Gastrocnemius medialis (tissue), 4 donors: ENCODE measurements around the gene THAP7. TPM values are rescaled to one million over a fixed set of nuclear protein-coding genes. Genes with fewer than 3 reads are reported as not detected.

Experiments
- ATAC-seq, 2 donors: fragments of 150-250 bp; one replicate each; pipeline ENCODE4 v1.9.1; 2016
- DNase-seq, 2 donors: peaks; one replicate each; pipeline ENCODE4 v3.0.0-alpha.2; 2019
- H3K27ac ChIP-seq, 4 donors: fragments of 200-600 bp; sonication (generic); 1 replicate in 1 of 4; 2 replicates in 3 of 4; pipeline ENCODE4 v1.5.1; 2016 to 2018; ENCODE audit warnings: mild to moderate bottlenecking in 2 of 4, moderate library complexity in 1 of 4
- H3K27me3 ChIP-seq, 3 donors: fragments of 200-600 bp; sonication (generic) in 2 of 3; 1 replicate in 1 of 3; 2 replicates in 2 of 3; pipeline versions ENCODE4 v1.5.1 to v1.6.0; 2016 to 2019; ENCODE audit warnings: mild to moderate bottlenecking in 1 of 3, moderate library complexity in 1 of 3
- H3K36me3 ChIP-seq, 2 donors: fragments of 200-600 bp; sonication (generic) in 1 of 2; one replicate each; pipeline ENCODE4 v1.5.1; 2017 to 2018
- H3K4me1 ChIP-seq, 2 donors: fragments of 200-600 bp; sonication (generic) in 1 of 2; one replicate each; pipeline ENCODE4 v1.5.1; 2016 to 2017; ENCODE audit warnings: mild to moderate bottlenecking in 2 of 2
- H3K4me3 ChIP-seq, 4 donors: fragments of 200-600 bp; sonication (generic) in 3 of 4; 1 replicate in 1 of 4; 2 replicates in 3 of 4; pipeline ENCODE4 v1.5.1; 2016 to 2019; ENCODE audit warnings: mild to moderate bottlenecking in 2 of 4
- H3K9me3 ChIP-seq, 3 donors: fragments of 200-600 bp; sonication (generic) in 2 of 3; 1 replicate in 1 of 3; 2 replicates in 2 of 3; pipeline ENCODE4 v1.5.1; 2016 to 2019
- POLR2A ChIP-seq, 2 donors: fragments of 450-650 bp; IDR thresholded peaks; one replicate each; pipeline ENCODE4 v1.6.1; 2017; ENCODE audit warnings: antibody characterized with exemption in 2 of 2, mild to moderate bottlenecking in 2 of 2, moderate library complexity in 2 of 2
- in situ Hi-C, 4 donors: fragments of 200-750 bp; cut with MboI; loops; one replicate each; pipeline versions ENCODE4 v1.15.0 to v1.8.0; 2017; ENCODE audit warnings: low sequenced_read_pairs in 4 of 4
- intact Hi-C: fragments of 100-400 bp; cut with DNase I; formaldehyde crosslinking; loops from one replicate; pipeline ENCODE4 v1.15.1; 2023; ENCODE audit warnings: low total_unique reads
- total RNA-seq, 4 donors: library from RNA; depleted of rRNA; stranded (reverse); fragments of >200 nt; gene quantifications; one replicate each; pipeline versions ENCODE4 v1.1.0 to v1.2.3, GENCODE V29; 2016
- TF ChIP-seq, protein P1 (sequence below), 5 experiments: fragments of 450-650 bp in 3 of 5; fragments of 200-600 bp in 2 of 5; sonication (generic) in 2 of 5; IDR thresholded peaks in 4 of 5; conservative IDR thresholded peaks in 1 of 5; 1 replicate in 4 of 5; 2 replicates in 1 of 5; pipeline ENCODE4 v1.5.1; 2016 to 2019; ENCODE audit warnings: antibody characterized with exemption in 5 of 5, mild to moderate bottlenecking in 3 of 5, moderate library complexity in 3 of 5

Gene THAP7
- total RNA-seq, 4 donors from 2014 or later, result 44.8 to 76.2 (median 61.7) TPM

- Histone ChIP-seq H3K9me3 (no peaks in the 10 kb centered on the region), H3K27ac (no peak overlapping the region), H3K4me3 (no peak overlapping the region), H3K36me3 (no peaks in the 10 kb centered on the region), H3K4me1 (peaks cover 23 to 33% of the 10 kb centered on the region in 2 donors), H3K27me3 (no peaks in the 10 kb centered on the region)
- in situ Hi-C loops (no loop called here), intact Hi-C loops (no loop called here)
- ATAC-seq, result no peak
- TF ChIP-seq, protein P1, sequence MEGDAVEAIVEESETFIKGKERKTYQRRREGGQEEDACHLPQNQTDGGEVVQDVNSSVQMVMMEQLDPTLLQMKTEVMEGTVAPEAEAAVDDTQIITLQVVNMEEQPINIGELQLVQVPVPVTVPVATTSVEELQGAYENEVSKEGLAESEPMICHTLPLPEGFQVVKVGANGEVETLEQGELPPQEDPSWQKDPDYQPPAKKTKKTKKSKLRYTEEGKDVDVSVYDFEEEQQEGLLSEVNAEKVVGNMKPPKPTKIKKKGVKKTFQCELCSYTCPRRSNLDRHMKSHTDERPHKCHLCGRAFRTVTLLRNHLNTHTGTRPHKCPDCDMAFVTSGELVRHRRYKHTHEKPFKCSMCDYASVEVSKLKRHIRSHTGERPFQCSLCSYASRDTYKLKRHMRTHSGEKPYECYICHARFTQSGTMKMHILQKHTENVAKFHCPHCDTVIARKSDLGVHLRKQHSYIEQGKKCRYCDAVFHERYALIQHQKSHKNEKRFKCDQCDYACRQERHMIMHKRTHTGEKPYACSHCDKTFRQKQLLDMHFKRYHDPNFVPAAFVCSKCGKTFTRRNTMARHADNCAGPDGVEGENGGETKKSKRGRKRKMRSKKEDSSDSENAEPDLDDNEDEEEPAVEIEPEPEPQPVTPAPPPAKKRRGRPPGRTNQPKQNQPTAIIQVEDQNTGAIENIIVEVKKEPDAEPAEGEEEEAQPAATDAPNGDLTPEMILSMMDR (IDR thresholded peaks at IDR 0.05 in 4 of 5, conservative IDR thresholded peaks at IDR 0.05 in 1 of 5), result no peak
- TF ChIP-seq POLR2A (IDR thresholded peaks at IDR 0.05), result no peak
- DNase-seq, result no peak
Observed at GRCh38 chr22:20978419-20978818, 23.5 kb downstream of the THAP7 start.

GRCh38 chr22:20977516-20978170 lies 24.3 kb downstream of the THAP7 start:
- Histone ChIP-seq H3K27ac (no peak overlapping the region), H3K27me3 (no peaks in the 10 kb centered on the region), H3K4me1 (peaks cover 17 to 26% of the 10 kb centered on the region in 2 donors), H3K36me3 (no peaks in the 10 kb centered on the region), H3K4me3 (no peak overlapping the region), H3K9me3 (no peaks in the 10 kb centered on the region)
- TF ChIP-seq POLR2A (IDR thresholded peaks at IDR 0.05), result no peak
- TF ChIP-seq, protein P1 (IDR thresholded peaks at IDR 0.05 in 4 of 5, conservative IDR thresholded peaks at IDR 0.05 in 1 of 5), result no peak
- no peak for ATAC-seq
- intact Hi-C loops (no loop called here), in situ Hi-C loops (no loop called here)
- DNase-seq, result no peak

DNA sequence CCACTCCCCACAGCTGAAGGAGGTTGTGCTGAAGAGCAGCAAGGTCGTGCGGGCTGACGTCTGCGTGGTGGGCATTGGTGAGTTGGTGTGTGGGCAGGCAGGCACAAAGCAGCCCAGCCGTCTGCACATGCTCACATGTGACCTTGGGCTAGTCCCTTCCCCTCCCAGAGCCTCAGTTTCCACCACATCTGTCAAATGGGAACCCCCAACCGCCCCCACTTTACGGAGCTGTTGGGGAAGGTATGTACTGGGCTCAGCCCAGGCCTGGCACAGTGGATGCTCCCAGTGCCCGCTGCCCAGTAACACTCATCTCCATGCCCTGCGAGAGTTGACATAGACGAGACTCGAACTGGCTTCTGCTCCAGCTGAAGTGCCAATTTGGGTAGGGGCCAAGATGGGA lies 24.9 kb downstream of the THAP7 start:
- peaks cover 17 to 22% of the 10 kb centered on the region in 2 donors for H3K4me1 ChIP-seq
- ATAC-seq (no peak), DNase-seq (no peak)
- in situ Hi-C loops (no loop called here), intact Hi-C loops (no loop called here)
- TF ChIP-seq, protein P1 (IDR thresholded peaks at IDR 0.05 in 4 of 5, conservative IDR thresholded peaks at IDR 0.05 in 1 of 5), result no peak
- no peak for TF ChIP-seq POLR2A (IDR thresholded peaks at IDR 0.05)
- no peaks in the 10 kb centered on the region for H3K9me3 ChIP-seq
- no peak overlapping the region for H3K4me3 ChIP-seq
- H3K27me3 ChIP-seq, result no peaks in the 10 kb centered on the region
- H3K36me3 ChIP-seq, result no peaks in the 10 kb centered on the region
- H3K27ac ChIP-seq, result no peak overlapping the region

DNA sequence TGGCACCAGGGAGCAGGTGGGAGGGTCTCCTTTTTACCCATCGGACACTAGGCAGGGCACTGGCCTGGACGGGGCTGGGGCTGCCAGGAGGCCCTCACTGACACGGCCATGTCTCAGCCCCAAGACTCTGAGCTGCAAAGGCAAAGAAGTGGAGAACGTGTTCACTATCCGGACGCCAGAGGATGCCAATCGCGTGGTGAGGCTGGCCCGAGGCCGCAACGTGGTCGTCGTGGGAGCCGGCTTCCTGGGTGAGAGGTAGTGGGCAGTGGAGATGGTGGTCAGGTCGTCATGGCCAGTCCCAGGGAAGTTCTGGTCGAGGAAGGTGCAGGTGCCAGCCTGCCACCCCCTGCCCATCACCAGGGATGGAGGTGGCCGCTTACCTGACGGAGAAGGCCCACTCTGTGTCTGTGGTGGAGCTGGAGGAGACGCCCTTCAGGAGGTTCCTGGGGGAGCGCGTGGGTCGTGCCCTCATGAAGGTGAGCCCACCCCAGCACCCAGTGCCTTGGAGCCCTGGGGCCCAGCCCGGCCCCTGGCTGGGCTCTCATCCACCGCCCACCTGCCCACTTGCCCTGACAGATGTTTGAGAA lies 25.5 kb downstream of the THAP7 start:
- in situ Hi-C loops (no loop called here), intact Hi-C loops (no loop called here)
- TF ChIP-seq, protein P1 (IDR thresholded peaks at IDR 0.05 in 4 of 5, conservative IDR thresholded peaks at IDR 0.05 in 1 of 5), result no peak
- no peak for TF ChIP-seq POLR2A (IDR thresholded peaks at IDR 0.05)
- Histone ChIP-seq H3K4me3 (no peak overlapping the region), H3K27ac (no peak overlapping the region), H3K27me3 (no peaks in the 10 kb centered on the region), H3K9me3 (no peaks in the 10 kb centered on the region), H3K36me3 (no peaks in the 10 kb centered on the region), H3K4me1 (peaks cover 15 to 19% of the 10 kb centered on the region in 2 donors)
- no peak for ATAC-seq
- DNase-seq, result no peak
